SK-N-SH (cell line): ENCODE data around the gene UBE2E2.

Source experiments
- CHD2 ChIP-seq: fragments of 150-350 bp; IDR thresholded peaks from 2 replicates; pipeline ENCODE4 v1.6.1; 2018; ENCODE audit warnings: low read length; ENCODE audit not compliant: partially characterized antibody
- EP300 ChIP-seq, 2 experiments: IDR thresholded peaks; 2 replicates each; pipeline versions ENCODE4 v1.4.0 to v1.6.1; 2012; ENCODE audit warnings: borderline replicate concordance in 1 of 2, low read depth in 1 of 2, low read length in 1 of 2
- EZH2phosphoT487 ChIP-seq: fragments of 200-600 bp; sonication (generic); IDR thresholded peaks from 2 replicates; pipeline ENCODE4 v1.6.1; 2017; ENCODE audit warnings: low read depth, mixed run types, mild to moderate bottlenecking, antibody characterized with exemption, moderate library complexity, borderline replicate concordance
- FOXJ3 ChIP-seq: sonication (generic); formaldehyde crosslinking; IDR thresholded peaks from 2 replicates; pipeline ENCODE4 v1.5.1; 2020; ENCODE audit warnings: mild to moderate bottlenecking, missing genetic modification reagents
- JUND ChIP-seq: IDR thresholded peaks from 2 replicates; pipeline ENCODE4 v1.4.0; 2012
- RCOR1 ChIP-seq: fragments of 150-350 bp; IDR thresholded peaks from 2 replicates; pipeline ENCODE4 v1.6.1; 2017; ENCODE audit warnings: antibody characterized with exemption, low read length
- TAF1 ChIP-seq: IDR thresholded peaks from 2 replicates; pipeline ENCODE4 v1.6.1; 2012; ENCODE audit warnings: low read depth, mild to moderate bottlenecking, low read length, moderate library complexity, borderline replicate concordance
- TCF12 ChIP-seq: IDR thresholded peaks from 2 replicates; pipeline ENCODE4 v1.4.0; 2012
- YY1 ChIP-seq: IDR thresholded peaks from 2 replicates; pipeline ENCODE4 v1.4.0; 2012; ENCODE audit warnings: low read depth, mild to moderate bottlenecking
- TF ChIP-seq, protein P1 (sequence below): fragments of 200-600 bp; sonication (generic); IDR thresholded peaks from 2 replicates; pipeline ENCODE4 v1.6.1; 2017; ENCODE audit warnings: antibody characterized with exemption, mild to moderate bottlenecking, moderate library complexity
- TF ChIP-seq, protein P2 (sequence below): fragments of 150-350 bp; IDR thresholded peaks from 2 replicates; pipeline ENCODE4 v1.6.1; 2017; ENCODE audit warnings: antibody characterized with exemption, low read length, low read depth, borderline replicate concordance
- TF ChIP-seq, protein P3 (sequence below): IDR thresholded peaks from 2 replicates; pipeline ENCODE4 v1.4.0; 2012; ENCODE audit warnings: low read depth
- TF ChIP-seq, protein P4 (sequence below): IDR thresholded peaks from 2 replicates; pipeline ENCODE4 v1.6.1; 2012; ENCODE audit warnings: mild to moderate bottlenecking, low read depth, low read length, moderate library complexity

DNA sequence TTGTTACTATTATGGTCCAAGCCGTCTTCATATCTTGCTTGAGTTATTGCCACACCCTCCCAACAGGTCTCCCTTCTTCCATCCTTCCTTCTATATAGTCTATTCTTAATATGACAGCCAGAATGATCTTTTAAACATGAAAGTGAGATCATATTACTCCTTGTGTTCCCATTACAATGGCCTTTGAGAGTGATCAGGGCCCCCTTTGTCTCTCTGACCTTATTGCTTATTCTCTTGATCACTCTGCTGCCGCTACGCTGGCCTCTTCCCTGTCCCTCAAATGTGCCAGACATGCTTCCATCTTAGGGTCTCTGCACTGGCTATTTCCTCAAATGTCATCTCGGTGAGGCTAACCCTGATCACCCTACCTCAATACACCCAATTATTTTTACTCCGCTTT lies 38.1 kb downstream of the UBE2E2 start:
- TF ChIP-seq, protein P1, sequence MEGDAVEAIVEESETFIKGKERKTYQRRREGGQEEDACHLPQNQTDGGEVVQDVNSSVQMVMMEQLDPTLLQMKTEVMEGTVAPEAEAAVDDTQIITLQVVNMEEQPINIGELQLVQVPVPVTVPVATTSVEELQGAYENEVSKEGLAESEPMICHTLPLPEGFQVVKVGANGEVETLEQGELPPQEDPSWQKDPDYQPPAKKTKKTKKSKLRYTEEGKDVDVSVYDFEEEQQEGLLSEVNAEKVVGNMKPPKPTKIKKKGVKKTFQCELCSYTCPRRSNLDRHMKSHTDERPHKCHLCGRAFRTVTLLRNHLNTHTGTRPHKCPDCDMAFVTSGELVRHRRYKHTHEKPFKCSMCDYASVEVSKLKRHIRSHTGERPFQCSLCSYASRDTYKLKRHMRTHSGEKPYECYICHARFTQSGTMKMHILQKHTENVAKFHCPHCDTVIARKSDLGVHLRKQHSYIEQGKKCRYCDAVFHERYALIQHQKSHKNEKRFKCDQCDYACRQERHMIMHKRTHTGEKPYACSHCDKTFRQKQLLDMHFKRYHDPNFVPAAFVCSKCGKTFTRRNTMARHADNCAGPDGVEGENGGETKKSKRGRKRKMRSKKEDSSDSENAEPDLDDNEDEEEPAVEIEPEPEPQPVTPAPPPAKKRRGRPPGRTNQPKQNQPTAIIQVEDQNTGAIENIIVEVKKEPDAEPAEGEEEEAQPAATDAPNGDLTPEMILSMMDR = no peak
- TF ChIP-seq, protein P2, sequence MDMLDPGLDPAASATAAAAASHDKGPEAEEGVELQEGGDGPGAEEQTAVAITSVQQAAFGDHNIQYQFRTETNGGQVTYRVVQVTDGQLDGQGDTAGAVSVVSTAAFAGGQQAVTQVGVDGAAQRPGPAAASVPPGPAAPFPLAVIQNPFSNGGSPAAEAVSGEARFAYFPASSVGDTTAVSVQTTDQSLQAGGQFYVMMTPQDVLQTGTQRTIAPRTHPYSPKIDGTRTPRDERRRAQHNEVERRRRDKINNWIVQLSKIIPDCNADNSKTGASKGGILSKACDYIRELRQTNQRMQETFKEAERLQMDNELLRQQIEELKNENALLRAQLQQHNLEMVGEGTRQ = no peak
- TF ChIP-seq, protein P3, sequence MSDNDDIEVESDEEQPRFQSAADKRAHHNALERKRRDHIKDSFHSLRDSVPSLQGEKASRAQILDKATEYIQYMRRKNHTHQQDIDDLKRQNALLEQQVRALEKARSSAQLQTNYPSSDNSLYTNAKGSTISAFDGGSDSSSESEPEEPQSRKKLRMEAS = no peak
- TF ChIP-seq RCOR1 = no peak
- TF ChIP-seq EP300 (IDR thresholded peaks at IDR 0.05; ENCODE audit: borderline replicate concordance in 1 of 2, low read depth in 1 of 2, low read length in 1 of 2) = no peak
- TF ChIP-seq, protein P4, sequence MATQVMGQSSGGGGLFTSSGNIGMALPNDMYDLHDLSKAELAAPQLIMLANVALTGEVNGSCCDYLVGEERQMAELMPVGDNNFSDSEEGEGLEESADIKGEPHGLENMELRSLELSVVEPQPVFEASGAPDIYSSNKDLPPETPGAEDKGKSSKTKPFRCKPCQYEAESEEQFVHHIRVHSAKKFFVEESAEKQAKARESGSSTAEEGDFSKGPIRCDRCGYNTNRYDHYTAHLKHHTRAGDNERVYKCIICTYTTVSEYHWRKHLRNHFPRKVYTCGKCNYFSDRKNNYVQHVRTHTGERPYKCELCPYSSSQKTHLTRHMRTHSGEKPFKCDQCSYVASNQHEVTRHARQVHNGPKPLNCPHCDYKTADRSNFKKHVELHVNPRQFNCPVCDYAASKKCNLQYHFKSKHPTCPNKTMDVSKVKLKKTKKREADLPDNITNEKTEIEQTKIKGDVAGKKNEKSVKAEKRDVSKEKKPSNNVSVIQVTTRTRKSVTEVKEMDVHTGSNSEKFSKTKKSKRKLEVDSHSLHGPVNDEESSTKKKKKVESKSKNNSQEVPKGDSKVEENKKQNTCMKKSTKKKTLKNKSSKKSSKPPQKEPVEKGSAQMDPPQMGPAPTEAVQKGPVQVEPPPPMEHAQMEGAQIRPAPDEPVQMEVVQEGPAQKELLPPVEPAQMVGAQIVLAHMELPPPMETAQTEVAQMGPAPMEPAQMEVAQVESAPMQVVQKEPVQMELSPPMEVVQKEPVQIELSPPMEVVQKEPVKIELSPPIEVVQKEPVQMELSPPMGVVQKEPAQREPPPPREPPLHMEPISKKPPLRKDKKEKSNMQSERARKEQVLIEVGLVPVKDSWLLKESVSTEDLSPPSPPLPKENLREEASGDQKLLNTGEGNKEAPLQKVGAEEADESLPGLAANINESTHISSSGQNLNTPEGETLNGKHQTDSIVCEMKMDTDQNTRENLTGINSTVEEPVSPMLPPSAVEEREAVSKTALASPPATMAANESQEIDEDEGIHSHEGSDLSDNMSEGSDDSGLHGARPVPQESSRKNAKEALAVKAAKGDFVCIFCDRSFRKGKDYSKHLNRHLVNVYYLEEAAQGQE = no peak
- TF ChIP-seq YY1 = no peak
- no peak for TF ChIP-seq EZH2phosphoT487
- no peak for TF ChIP-seq JUND
- no peak for TF ChIP-seq TCF12
- TF ChIP-seq CHD2 = no peak
- TF ChIP-seq TAF1 = no peak
- TF ChIP-seq FOXJ3 (CRISPR knock-in tag) = no peak
